A673 (cell line): ENCODE data around the gene CYP2A7. TPM values are rescaled to one million over a fixed set of nuclear protein-coding genes. Genes with fewer than 3 reads are reported as not detected.
"Not testable (repeated sequence)": the region's sequence is repeated elsewhere in the genome, so short reads cannot be mapped to it uniquely, and the experiment has no call there.

Experiments used
- Bru-seq: library from RNA; stranded (reverse); fragments of 400-500 nt; gene quantifications from one replicate; lab custom pipeline; 2021; lab: Mats Ljungman, UMichigan
- BruChase-seq, 2 experiments: library from RNA; stranded (reverse); fragments of 400-500 nt; gene quantifications; one replicate each; lab custom pipeline; 2021; lab: Mats Ljungman, UMichigan
- BruUV-seq: library from RNA; stranded (reverse); fragments of 400-500 nt; replicated peaks from 2 replicates; lab custom pipeline; 2021; lab: Mats Ljungman, UMichigan
- CTCF ChIA-PET: fragments of 300-600 bp; sonication (Branson Sonifier 250); formaldehyde crosslinking; loops from one replicate; lab custom pipeline; 2022; ENCODE audit warnings: antibody characterized with exemption; lab: Charles Lee
- POLR2A ChIA-PET: fragments of 300-600 bp; sonication (Branson Sonifier 250); formaldehyde crosslinking; loops from one replicate; lab custom pipeline; 2022; ENCODE audit warnings: antibody characterized with exemption; ENCODE audit not compliant: low non-redundant PET; lab: Charles Lee
- DNase-seq: peaks from one replicate; pipeline ENCODE4 v3.0.0-alpha.2; 2015; ENCODE audit warnings: low spot score
- H3K27ac ChIP-seq: fragments of 200-600 bp; sonication (generic); 2 replicates; pipeline ENCODE4 v1.5.1; 2016; ENCODE audit warnings: mixed run types, low read depth, mild to moderate bottlenecking, mixed read lengths, antibody characterized with exemption, low read length; ENCODE audit not compliant: poor library complexity, severe bottlenecking
- H3K27me3 ChIP-seq: fragments of 200-600 bp; sonication (generic); replicated peaks from 2 replicates; pipeline ENCODE4 v1.6.1; 2017; ENCODE audit warnings: mixed run types, low read depth, mild to moderate bottlenecking, mixed read lengths, antibody characterized with exemption, low read length; ENCODE audit not compliant: insufficient read depth, poor library complexity
- H3K36me3 ChIP-seq: fragments of 200-600 bp; sonication (generic); 2 replicates; pipeline ENCODE4 v1.6.1; 2016; ENCODE audit warnings: mixed run types, mild to moderate bottlenecking, mixed read lengths, antibody characterized with exemption, low read length; ENCODE audit not compliant: insufficient read depth, poor library complexity, severe bottlenecking
- H3K4me1 ChIP-seq: fragments of 200-600 bp; sonication (generic); 2 replicates; pipeline ENCODE4 v1.6.1; 2017; ENCODE audit warnings: mixed run types, mild to moderate bottlenecking, mixed read lengths, antibody characterized with exemption, low read length; ENCODE audit not compliant: insufficient read depth, poor library complexity, severe bottlenecking
- H3K4me3 ChIP-seq: fragments of 200-600 bp; sonication (generic); 2 replicates; pipeline ENCODE4 v1.5.1; 2016; ENCODE audit warnings: low read depth, mixed run types, mild to moderate bottlenecking, mixed read lengths, low read length; ENCODE audit not compliant: poor library complexity, severe bottlenecking
- H3K9me3 ChIP-seq: fragments of 200-600 bp; sonication (generic); 2 replicates; pipeline ENCODE4 v1.6.1; 2016; ENCODE audit warnings: mixed run types, low read depth, mild to moderate bottlenecking, mixed read lengths, antibody characterized with exemption, low read length; ENCODE audit not compliant: poor library complexity, severe bottlenecking
- intact Hi-C: fragments of 100-400 bp; cut with micrococcal nuclease; formaldehyde crosslinking; loops from one replicate; pipeline ENCODE4 v1.10.0; 2022; ENCODE audit not compliant: unreplicated experiment
- long read RNA-seq: library from polyadenylated mRNA; stranded (forward); transcript quantifications from one replicate; pipeline ENCODE4 v2.0.0, GENCODE V29; 2022
- total RNA-seq: library from RNA; stranded (reverse); gene quantifications from 2 replicates; pipeline ENCODE4 v1.2.3, GENCODE V29; 2021
- TF ChIP-seq, protein P1 (sequence below): fragments of 300-800, 200-600 bp; sonication (generic); conservative IDR thresholded peaks from 2 replicates; pipeline ENCODE4 v1.5.1; 2017; ENCODE audit warnings: low read depth, mild to moderate bottlenecking, antibody characterized with exemption, low read length, moderate library complexity, mixed read lengths

The CYP2A7 gene, protein sequence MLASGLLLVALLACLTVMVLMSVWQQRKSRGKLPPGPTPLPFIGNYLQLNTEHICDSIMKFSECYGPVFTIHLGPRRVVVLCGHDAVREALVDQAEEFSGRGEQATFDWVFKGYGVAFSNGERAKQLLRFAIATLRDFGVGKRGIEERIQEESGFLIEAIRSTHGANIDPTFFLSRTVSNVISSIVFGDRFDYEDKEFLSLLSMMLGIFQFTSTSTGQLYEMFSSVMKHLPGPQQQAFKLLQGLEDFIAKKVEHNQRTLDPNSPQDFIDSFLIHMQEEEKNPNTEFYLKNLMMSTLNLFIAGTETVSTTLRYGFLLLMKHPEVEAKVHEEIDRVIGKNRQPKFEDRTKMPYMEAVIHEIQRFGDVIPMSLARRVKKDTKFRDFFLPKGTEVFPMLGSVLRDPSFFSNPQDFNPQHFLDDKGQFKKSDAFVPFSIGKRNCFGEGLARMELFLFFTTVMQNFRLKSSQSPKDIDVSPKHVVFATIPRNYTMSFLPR
- total RNA-seq (not detected in 2 replicates), Bru-seq, nascent RNA (not detected), BruChase-seq, experiment 1, labeled RNA remaining after a 2-hour chase (not detected), BruChase-seq, experiment 2, labeled RNA remaining after a 6-hour chase (not detected)
- long read RNA-seq = 0 reads

DNA sequence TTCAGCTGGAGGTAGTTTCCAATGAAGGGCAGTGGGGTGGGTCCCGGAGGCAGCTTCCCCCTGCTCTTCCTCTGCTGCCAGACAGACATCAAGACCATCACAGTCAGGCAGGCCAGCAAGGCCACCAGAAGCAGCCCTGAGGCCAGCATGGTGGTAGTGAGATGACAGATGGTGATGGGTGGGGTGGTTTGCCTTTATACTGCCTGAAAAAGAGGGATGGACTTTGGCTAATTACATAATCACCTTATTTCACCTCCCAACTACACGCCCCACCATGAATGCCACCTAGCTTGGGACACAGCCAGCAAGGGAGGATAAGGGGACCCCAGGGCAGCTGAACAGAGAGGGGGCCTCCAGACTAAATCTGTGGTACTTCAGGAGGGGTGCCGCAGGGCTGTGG lies at the start of gene CYP2A7:
Gene CYP2A7, minus strand, starts transcription at position 170 of the 400 bp plus-strand sequence. Its CDS starts 21 bp downstream, at position 149.
- intact Hi-C loops, H3K4me1 ChIP-seq, H3K27ac ChIP-seq, H3K9me3 ChIP-seq, BruUV-seq, H3K27me3 ChIP-seq, DNase-seq, CTCF ChIA-PET, H3K4me3 ChIP-seq, H3K36me3 ChIP-seq, POLR2A ChIA-PET: not testable (repeated sequence)

DNA sequence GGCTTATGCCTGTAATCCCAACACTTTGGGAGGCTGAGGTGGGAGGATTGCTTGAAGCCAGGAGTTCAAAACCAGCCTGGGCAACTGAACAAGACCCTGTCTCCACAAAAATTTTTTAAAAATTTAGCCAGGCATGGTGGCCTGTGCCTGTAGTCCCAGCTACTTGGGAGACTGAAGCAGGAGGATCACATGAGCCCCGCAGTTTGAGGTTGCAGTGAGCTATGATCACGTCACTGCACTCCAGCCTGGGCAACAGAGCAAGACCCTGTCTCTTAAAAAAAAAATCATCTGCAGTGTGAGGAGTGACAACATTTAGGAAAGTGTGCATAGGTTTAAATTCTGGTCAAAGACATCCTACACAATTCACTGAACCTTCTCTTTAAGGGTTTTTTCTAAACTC lies 48.8 kb upstream of the CYP2A7 start:
- H3K4me1 ChIP-seq, H3K9me3 ChIP-seq, intact Hi-C loops, BruUV-seq, H3K27ac ChIP-seq, CTCF ChIA-PET, DNase-seq, H3K4me3 ChIP-seq, POLR2A ChIA-PET, H3K36me3 ChIP-seq: not testable (repeated sequence)
- H3K27me3 ChIP-seq = peaks cover 22% of the 10 kb centered on the region

DNA sequence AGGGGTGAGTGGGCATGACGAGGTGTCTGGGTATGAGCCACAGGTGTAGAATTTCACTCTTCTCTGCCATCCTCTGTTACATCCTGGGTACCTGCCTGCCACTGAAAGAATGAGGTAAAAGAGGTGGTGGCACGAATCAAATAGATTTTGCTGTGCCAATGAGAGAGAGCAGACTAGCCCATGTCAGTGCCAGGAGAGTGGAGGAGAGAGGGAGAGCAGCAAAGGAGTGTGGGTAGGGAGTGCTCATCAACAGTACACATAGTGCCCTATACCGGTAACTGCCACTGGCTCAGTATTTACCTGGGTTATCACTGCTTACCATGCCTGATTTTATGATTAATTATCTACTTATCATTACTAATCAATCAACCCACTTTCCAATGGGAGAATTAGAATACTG lies 47.9 kb upstream of the CYP2A7 start:
- intact Hi-C loops = not testable (repeated sequence)

DNA sequence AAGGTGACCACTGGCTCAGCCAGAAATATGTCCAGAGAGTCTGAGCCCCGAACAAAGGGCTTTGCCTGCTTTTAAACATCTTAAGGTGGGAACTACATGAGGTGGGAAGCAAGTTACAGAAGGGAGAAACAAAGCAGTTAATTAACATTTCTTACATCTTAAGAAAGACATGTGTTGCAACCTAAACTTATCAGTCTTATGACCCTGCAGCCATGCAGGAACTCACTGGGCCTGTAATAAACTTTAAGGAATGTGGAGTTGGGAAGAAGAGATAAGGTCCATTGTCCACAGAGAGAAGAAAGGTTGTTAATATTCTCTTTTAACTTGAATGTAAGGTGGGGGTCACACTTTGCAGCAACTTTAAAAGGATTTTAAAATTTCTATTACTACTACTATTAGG lies 46.8 kb upstream of the CYP2A7 start:
- H3K27ac ChIP-seq = no peak overlapping the region

More for the DNA sequence above, 47.9 kb upstream of the CYP2A7 start:
- H3K9me3 ChIP-seq, H3K36me3 ChIP-seq, POLR2A ChIA-PET, DNase-seq, H3K4me1 ChIP-seq, H3K4me3 ChIP-seq, CTCF ChIA-PET, BruUV-seq, H3K27ac ChIP-seq: not testable (repeated sequence)
- peaks cover 22% of the 10 kb centered on the region for H3K27me3 ChIP-seq

More for the DNA sequence above, 46.8 kb upstream of the CYP2A7 start:
- H3K4me1 ChIP-seq = no peaks in the 10 kb centered on the region
- POLR2A ChIA-PET = no interaction called here
- no peaks in the 10 kb centered on the region for H3K36me3 ChIP-seq
- intact Hi-C loops = no loop called here
- BruUV-seq = no TSS peak
- TF ChIP-seq, protein P1, sequence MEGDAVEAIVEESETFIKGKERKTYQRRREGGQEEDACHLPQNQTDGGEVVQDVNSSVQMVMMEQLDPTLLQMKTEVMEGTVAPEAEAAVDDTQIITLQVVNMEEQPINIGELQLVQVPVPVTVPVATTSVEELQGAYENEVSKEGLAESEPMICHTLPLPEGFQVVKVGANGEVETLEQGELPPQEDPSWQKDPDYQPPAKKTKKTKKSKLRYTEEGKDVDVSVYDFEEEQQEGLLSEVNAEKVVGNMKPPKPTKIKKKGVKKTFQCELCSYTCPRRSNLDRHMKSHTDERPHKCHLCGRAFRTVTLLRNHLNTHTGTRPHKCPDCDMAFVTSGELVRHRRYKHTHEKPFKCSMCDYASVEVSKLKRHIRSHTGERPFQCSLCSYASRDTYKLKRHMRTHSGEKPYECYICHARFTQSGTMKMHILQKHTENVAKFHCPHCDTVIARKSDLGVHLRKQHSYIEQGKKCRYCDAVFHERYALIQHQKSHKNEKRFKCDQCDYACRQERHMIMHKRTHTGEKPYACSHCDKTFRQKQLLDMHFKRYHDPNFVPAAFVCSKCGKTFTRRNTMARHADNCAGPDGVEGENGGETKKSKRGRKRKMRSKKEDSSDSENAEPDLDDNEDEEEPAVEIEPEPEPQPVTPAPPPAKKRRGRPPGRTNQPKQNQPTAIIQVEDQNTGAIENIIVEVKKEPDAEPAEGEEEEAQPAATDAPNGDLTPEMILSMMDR = no peak
- CTCF ChIA-PET = no interaction called here
- peaks cover 22% of the 10 kb centered on the region for H3K27me3 ChIP-seq
- no peaks in the 10 kb centered on the region for H3K9me3 ChIP-seq
- H3K4me3 ChIP-seq = no peak overlapping the region
- DNase-seq = no peak
